Uterus (tissue), 2 donors: ENCODE measurements around the gene KRTAP2-4.

Source experiments
- CTCF ChIP-seq, 4 experiments: fragments of 200-600 bp in 2 of 4; fragments of 450-650 bp in 2 of 4; sonication (generic) in 2 of 4; IDR thresholded peaks; one replicate each; pipeline ENCODE4 v1.5.1; 2016 to 2019; ENCODE audit warnings: antibody characterized with exemption in 4 of 4, mild to moderate bottlenecking in 2 of 4, moderate library complexity in 1 of 4
- POLR2A ChIP-seq, 2 donors: fragments of 450-650 bp; IDR thresholded peaks; one replicate each; pipeline ENCODE4 v1.6.1; 2016; ENCODE audit warnings: antibody characterized with exemption in 2 of 2, mild to moderate bottlenecking in 1 of 2, moderate library complexity in 1 of 2

- TF ChIP-seq CTCF (IDR thresholded peaks at IDR 0.05) (no peak), POLR2A (IDR thresholded peaks at IDR 0.05) (no peak)
Measured at GRCh38 chr17:41101586-41102259, 36.0 kb upstream of the KRTAP2-4 start, which contains the start of gene KRTAP4-16.
